HG03039 (cell line): ENCODE results near the gene CHTF8.

Source experiments
- ATAC-seq: cut with Tn5 transposase; IDR thresholded peaks from one replicate; pipeline ENCODE4 v1.9.1; 2021; ENCODE audit warnings: mild to moderate bottlenecking, moderate library complexity; ENCODE audit not compliant: unreplicated experiment

The CHTF8 gene

DNA sequence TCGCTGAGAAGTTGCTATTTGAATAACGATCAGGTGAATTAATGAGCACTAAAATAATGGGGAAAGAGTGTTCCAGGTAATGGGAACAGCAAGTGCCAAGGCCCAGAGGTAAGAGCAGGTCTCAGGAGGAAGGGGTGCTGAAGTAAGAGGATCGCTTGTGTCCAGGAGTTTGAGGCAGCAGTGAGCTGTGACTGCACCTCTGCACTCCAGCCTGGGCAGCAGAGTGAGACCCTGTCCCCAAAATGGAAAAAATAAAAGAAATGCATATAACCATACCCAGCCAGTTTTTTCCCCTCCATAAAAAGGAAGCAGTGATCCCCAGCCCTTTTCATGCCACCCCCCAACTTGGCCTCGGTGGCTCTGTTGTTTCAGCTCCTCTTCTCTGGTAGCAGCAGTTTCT lies 43.7 kb downstream of the CHTF8 start:
- ATAC-seq = no peak

DNA sequence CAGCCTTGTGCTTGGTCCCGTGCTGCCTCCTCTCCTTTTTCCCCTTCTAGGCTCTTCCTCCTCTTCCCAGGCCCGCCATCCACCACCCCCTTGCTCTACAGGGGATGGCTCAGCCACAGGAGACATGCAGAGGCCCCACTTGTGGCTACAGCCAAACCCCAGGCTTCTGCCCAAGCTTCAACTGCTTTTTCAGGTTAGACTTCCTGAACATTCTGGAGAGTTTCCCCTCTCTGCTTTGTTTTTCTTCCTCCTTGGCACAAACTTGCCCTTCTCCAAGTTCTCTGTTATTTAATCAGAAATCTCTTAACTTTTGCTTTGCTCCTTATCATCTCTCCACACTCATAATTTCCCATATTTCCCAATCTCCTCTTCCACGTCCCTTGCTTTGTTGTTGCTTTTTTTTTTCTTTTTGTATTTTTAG lies 45.2 kb downstream of the CHTF8 start:
- ATAC-seq = no peak

DNA sequence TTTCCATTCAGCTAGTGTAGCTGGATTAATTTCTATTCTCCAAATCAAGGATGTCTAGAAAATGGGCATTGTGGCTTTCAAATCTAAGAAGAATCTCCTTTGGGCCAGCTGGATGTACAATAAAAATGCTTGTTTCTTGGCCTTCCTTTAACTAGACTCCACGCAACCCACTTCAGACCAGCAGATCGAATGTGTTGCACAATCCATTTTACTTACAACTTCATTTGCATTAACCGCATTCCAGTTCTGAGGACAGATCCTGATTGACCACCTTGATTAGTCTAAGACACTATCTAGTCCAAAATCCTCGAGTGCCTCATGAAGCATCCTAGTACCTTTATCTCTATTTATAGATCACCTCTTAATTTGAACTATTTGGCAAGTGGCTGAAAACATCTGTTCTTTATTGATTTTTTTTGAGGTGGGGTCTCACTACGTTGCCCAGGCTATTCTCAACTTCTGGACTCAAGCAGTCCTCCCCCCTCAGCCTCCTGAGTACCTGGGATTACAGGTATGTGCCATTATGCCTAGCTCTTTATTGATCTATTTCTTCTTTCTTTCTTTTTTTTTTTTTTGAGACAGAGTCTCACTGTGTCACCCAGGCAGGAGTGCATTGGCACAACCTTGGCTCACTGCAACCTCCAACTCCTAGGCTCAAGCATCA lies 47.2 kb downstream of the CHTF8 start:
- ATAC-seq = no peak

DNA sequence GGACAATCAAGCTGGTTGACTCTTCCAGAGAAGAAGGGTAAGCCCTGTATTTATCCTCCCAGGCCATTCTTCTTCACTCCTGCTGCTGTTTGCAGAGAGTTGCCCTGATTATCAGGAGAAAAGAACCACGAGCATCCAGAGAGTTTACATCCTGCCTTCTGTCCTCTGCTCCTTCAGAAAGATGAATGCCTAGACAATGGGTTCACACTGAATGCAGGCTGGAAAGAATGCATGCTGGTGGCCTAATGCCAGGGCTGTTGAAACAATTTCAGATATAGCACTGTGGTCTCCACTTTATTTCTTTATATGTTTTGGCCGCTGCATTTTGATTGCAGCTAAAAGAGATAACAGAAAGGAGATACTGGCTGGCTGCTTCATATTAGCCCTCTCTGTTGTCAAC lies 48.1 kb downstream of the CHTF8 start:
- ATAC-seq = no peak

DNA sequence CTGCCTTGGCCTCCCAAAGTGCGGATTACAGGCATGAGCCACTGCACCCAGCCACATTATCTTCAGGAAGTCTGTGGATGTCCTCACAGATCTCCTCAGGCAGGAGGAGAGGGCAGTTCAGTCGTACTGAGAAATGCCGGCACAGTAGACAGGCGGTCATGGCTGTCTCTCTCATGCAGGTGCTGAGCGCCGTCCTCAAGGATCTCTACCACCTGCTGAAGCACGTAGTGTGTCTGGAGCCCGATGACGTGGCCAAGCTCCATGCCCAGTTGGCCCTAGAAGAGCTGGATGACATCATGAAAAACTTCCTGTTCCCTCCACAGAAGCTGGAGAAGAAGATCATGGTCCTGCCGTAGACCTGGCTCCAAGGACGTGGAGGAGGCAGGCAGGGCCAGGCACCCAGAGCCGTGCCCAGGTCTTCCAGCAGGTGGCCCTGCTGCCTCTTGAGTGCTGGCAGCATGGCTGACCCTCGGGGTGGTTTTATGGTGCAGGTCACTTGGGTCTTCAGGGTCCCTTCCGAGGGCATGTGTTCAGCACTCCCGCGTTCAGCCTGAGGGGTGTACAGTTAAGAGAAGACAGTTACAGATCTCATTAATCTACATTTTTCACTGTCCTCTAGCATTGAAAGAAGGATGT lies 49.0 kb downstream of the CHTF8 start:
- no peak for ATAC-seq

DNA sequence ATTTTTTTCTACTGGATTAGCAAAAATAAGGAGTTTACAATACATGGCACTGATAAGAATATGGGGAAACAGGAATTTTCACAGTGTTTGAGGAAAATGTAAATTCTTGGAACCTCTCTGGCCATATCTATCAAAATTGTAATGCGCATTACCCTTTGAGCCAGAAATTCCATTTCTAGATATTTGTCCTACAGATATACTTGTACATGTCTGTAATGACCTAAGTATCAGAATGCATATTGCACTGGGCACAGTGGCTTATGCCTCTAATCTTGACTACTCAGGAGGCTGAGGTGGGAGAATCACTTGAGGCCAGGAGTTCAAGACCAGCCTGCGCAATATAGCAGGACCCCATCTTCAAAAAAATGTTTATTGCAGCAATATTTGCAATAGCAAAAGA lies 52.7 kb downstream of the CHTF8 start:
- no peak for ATAC-seq

DNA sequence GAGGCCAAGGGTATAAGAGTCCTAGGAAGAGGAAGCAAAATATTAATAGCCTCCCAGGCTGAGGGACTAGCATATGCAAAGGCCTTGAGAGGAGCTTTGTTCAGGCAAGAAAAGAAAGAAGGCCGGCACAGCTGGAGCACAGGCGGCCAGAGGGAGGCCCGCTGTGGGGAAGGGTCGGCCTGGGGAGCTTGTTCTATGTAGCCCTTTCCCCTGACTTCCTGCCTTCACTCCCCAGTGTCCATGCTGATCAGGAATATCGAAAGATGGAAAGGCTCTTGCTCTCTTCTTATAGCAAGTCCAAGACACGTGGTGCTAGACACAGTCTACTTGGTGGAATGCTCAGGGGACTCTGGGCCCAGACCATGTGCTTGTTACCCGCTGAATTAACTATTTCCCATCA lies 54.3 kb downstream of the CHTF8 start:
- no peak for ATAC-seq

DNA sequence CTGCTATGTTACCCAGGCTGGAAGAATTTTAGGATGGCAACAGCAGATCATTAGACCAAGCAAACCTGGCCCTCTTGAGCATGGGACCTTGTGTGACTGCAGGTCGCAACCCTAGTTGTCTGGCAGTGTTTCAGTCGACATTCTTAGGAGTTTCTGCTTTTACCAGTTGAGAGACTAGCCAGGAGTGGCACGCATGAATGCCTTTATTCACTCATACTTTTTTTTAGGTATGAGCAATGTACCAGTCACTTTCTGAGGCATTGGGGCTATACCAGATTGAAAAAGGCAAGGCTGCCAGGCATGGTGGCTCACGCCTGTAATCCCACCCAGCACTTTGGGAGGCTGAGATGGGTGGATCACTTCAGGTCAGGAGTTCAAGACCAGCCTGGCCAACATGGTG lies 55.1 kb downstream of the CHTF8 start:
- ATAC-seq = no peak

DNA sequence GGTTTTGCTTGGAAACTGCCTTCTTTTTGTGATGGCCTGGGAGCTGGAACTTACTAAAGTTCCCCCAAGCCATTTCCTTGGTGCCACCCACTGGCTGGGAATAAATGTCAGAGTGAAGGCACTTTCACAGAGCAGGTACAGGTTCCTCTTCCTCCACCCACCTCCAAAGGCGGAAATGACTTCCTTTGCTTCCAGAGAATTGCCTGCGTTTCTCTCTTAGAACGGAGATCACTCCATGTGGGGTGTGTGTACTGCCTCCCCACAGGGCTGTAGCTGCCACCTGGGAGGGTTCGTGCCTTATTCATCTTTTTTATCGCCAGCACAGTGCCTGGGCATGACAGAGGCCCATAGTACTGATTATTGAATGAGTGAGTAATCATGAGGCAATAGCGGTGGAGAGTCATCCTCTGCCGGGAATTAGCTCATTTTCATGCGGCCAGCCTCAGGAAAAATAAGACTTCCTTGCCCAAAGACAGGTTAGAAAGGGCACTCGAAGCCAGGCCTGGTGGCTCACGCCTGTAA lies 59.1 kb downstream of the CHTF8 start:
- no peak for ATAC-seq

DNA sequence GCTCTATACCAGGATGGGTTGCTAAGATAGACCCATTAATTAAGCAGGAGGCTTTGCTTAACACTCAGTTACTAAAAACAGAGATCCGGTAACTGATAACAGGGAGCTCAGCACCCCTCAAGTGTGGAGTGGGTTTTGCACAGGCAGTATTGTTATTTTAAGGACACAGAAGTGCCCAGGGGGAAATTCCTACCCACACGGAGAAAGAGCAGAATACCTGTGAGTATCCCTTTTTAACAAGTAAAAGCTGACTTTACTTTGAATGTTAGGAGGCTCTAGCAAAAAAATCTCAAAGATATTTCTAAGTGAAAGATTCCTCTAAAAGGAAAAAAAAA lies 59.8 kb downstream of the CHTF8 start:
- ATAC-seq = no peak

DNA sequence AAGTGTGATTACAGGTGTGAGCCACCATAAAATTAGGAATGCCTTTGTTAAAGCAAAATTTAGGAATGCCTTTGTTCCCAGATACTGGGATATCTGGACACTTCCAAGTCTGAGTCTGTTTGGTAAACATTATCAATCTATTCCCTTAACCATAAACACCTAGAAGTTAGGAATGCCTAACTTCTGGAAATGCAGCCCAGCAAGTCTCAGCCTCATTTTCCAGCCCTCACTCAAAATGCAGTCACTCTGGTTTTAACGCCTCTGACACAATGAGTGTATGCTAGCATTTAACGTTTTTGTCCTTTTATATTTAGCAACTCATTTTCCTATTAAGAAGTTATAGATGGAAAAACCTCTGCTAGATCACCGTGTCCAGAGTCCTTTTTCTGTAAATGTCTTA lies 61.4 kb downstream of the CHTF8 start:
- no peak for ATAC-seq

DNA sequence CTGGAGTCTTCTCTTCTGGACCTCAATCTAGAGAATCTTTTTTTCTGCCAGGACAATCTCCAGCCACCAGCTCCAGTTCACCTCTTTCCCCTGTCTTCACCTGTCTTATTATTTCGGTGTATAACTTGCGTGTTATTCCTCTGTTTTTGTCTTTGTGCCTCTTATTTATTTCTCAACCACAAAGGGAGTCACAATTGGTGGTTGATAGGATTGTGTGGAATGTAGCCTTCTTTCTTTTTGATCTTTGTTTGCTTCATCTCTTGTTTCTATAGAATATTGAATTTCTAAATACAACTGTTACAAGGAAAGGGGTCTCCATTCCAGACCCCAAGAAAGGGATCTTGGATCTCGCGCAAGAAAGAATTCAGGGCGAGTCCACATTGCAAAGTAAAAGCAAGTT lies 62.9 kb downstream of the CHTF8 start:
- no peak for ATAC-seq
